Measurements from ENCODE around the gene RNF186. TPM values are rescaled to one million over a fixed set of nuclear protein-coding genes. Genes with fewer than 3 reads are reported as not detected.
A peak's percentile ranks its signal among the peaks of the same experiment; 100 is the strongest.

Gene RNF186
- polyA plus RNA-seq, 1 experiment, result not detected

DNA sequence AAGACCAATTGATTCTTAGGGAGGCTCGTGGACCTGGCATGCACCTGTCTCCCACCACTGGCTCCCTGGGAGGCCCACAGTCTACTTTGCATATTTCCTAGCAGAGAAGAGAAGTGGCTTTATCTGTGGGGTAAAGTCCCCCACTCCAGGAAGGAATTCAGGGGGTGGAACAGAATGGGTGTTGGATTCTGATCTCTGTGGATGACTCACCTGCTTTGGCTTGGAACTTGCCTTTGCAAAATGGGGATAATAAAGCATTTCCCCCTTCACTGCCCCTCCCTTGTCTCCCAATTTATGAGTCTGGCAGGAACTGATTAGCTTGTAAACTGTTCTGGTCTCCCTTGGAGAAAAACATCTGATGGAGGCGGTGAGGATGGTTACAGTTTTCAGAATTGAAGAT lies 46.0 kb upstream of the RNF186 start:
- DNase-seq (ENCODE audit: low read depth), result peak; percentile 92
- Histone ChIP-seq H3K4me3 (ENCODE audit: low read depth, low read length) (no peak overlapping the region), H3K36me3 (ENCODE audit: control insufficient read depth, insufficient read depth, low read length) (no peaks in the 10 kb centered on the region), H3K27me3 (ENCODE audit: control insufficient read depth, insufficient read depth, low read length) (no peaks in the 10 kb centered on the region)
- TF ChIP-seq, protein P1, sequence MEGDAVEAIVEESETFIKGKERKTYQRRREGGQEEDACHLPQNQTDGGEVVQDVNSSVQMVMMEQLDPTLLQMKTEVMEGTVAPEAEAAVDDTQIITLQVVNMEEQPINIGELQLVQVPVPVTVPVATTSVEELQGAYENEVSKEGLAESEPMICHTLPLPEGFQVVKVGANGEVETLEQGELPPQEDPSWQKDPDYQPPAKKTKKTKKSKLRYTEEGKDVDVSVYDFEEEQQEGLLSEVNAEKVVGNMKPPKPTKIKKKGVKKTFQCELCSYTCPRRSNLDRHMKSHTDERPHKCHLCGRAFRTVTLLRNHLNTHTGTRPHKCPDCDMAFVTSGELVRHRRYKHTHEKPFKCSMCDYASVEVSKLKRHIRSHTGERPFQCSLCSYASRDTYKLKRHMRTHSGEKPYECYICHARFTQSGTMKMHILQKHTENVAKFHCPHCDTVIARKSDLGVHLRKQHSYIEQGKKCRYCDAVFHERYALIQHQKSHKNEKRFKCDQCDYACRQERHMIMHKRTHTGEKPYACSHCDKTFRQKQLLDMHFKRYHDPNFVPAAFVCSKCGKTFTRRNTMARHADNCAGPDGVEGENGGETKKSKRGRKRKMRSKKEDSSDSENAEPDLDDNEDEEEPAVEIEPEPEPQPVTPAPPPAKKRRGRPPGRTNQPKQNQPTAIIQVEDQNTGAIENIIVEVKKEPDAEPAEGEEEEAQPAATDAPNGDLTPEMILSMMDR (IDR thresholded peaks at IDR 0.05; ENCODE audit: insufficient read depth, low read depth, low read length), result no peak
- POLR2A ChIA-PET, result no interaction called here
- CTCF ChIA-PET, result interaction anchor here (0.6 to 2.0 kb wide), 3 partner anchors 21 to 146 kb away, joined by 3 to 6 read pairs (median 5); partner anchors contain the start of gene OTUD3

DNA sequence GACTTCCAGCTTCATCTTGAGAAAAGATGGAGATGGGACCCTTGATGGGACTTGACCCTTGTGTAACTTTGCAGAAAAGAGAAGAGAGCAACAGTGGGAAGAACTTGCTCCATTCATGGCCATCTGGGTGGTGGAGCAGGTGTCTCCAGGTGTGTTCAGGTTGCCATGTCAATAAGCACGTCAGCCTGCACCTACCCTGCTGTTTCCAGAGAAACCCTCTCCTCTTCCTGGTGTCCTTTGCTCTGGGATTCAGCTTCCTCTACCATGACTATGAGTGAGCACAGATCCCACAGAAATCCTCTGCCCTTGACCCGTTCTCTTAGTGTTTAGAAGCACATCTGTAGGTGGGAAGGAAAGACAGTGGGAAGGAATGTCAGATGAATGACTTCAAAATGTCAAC lies 45.3 kb upstream of the RNF186 start:
- TF ChIP-seq, protein P1 (IDR thresholded peaks at IDR 0.05; ENCODE audit: insufficient read depth, low read depth, low read length), result no peak
- H3K4me3 ChIP-seq (ENCODE audit: low read depth, low read length), result no peak overlapping the region
- ChIA-PET CTCF (interaction anchor here (0.6 to 1.6 kb wide), 2 partner anchors 104 to 145 kb away, joined by 3 to 5 read pairs; no protein-coding TSS in a partner anchor), POLR2A (no interaction called here)
- no peak for DNase-seq (ENCODE audit: low read depth)
- no peaks in the 10 kb centered on the region for H3K36me3 ChIP-seq (ENCODE audit: control insufficient read depth, insufficient read depth, low read length)
- no peaks in the 10 kb centered on the region for H3K27me3 ChIP-seq (ENCODE audit: control insufficient read depth, insufficient read depth, low read length)

DNA sequence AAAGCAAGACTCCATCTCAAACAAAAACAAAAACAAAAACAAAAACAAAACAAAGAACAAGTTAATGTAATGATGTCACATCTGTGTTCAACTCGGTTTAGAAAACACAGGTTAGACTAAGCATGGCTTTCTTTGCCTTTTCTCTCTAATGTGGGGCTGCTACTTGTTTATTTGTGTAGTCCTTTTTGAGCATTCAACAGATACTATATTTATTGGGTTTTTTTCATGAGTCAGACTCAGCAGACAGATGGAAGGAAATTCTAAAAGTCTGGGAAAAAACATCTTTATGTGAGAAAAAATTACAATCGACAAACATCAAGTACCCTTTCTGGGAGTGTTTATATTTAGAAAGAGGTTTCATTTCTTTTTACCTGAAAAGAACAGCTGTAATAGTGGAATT lies 44.8 kb upstream of the RNF186 start:
- POLR2A ChIA-PET, result no interaction called here
- no peaks in the 10 kb centered on the region for H3K36me3 ChIP-seq (ENCODE audit: control insufficient read depth, insufficient read depth, low read length)
- DNase-seq (ENCODE audit: low read depth), result peak; percentile 37
- no peaks in the 10 kb centered on the region for H3K27me3 ChIP-seq (ENCODE audit: control insufficient read depth, insufficient read depth, low read length)
- CTCF ChIA-PET, result no interaction called here
- TF ChIP-seq, protein P1 (IDR thresholded peaks at IDR 0.05; ENCODE audit: insufficient read depth, low read depth, low read length), result no peak
- H3K4me3 ChIP-seq (ENCODE audit: low read depth, low read length), result no peak overlapping the region

DNA sequence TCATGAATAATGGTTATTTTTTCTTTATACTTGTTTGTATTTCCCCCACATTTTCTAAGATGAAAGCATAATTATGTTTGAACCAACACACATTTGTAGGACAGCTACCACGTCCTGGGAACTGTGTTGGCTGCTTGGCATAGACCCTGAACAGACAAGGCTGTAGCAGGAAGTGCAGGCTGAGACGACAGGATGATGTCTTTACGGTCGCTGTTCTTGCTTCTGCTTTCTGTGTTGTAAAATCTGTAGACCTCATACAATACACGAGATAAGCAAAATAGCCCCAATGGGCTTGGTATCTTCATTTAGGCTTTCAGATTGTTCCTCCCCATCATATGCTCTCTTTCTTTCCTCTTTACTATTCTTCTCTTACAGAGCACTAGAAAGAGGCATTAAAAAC lies 43.8 kb upstream of the RNF186 start:
- POLR2A ChIA-PET, result no interaction called here
- TF ChIP-seq, protein P1 (IDR thresholded peaks at IDR 0.05; ENCODE audit: insufficient read depth, low read depth, low read length), result no peak
- H3K36me3 ChIP-seq (ENCODE audit: control insufficient read depth, insufficient read depth, low read length), result no peaks in the 10 kb centered on the region
- no peak for DNase-seq (ENCODE audit: low read depth)
- no peaks in the 10 kb centered on the region for H3K27me3 ChIP-seq (ENCODE audit: control insufficient read depth, insufficient read depth, low read length)
- CTCF ChIA-PET, result interaction anchor here (1.0 kb wide), 1 partner anchor 97 kb away, joined by 3 read pairs; no protein-coding TSS in a partner anchor
- no peak overlapping the region for H3K4me3 ChIP-seq (ENCODE audit: low read depth, low read length)

DNA sequence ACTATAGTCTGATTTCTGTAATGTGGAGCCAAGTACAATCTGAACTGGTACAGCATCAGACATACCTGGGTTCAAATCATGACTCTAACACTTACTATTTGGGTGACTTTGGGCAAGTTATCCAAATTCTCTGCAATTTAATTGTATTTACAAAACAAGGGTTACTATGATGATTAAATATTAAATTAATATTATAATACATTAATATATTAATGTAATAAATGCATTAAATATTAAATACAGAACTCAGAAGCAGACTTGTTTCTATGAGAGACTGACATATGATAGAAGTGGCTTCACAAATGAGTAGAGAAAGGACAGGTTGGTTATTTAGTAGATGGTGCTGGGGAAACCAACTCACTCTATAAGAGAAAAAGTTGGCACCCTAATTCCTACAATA lies 39.8 kb upstream of the RNF186 start:
- CTCF ChIA-PET, result no interaction called here
- DNase-seq (ENCODE audit: low read depth), result no peak
- TF ChIP-seq, protein P1 (IDR thresholded peaks at IDR 0.05; ENCODE audit: insufficient read depth, low read depth, low read length), result no peak
- POLR2A ChIA-PET, result no interaction called here
- no peaks in the 10 kb centered on the region for H3K27me3 ChIP-seq (ENCODE audit: control insufficient read depth, insufficient read depth, low read length)
- H3K4me3 ChIP-seq (ENCODE audit: low read depth, low read length), result no peak overlapping the region
- no peaks in the 10 kb centered on the region for H3K36me3 ChIP-seq (ENCODE audit: control insufficient read depth, insufficient read depth, low read length)

Data from BJ (cell line).